Measurements from ENCODE around the gene WTAP. TPM values are rescaled to one million over a fixed set of nuclear protein-coding genes. Genes with fewer than 3 reads are reported as not detected.

Gene WTAP
- total RNA-seq, 1 donor from 2014 or later: 108 TPM

DNA sequence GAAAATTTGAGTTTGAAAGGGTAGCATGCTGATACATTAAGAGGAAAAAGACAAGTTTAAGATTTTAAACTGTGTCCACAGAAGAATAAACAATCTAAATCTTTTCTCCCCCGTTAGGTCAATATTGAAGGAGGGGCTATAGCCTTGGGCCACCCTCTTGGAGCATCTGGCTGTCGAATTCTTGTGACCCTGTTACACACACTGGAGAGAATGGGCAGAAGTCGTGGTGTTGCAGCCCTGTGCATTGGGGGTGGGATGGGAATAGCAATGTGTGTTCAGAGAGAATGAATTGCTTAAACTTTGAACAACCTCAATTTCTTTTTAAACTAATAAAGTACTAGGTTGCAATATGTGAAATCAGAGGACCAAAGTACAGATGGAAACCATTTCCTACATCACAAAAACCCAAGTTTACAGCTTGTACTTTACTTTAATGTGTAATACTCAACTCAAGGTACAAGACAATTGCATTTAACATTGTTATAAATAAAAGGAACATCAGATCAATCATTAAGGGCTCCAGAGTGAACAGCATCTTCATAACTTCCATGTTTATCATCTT is 51.3 kb downstream of the WTAP start:
- no peak for DNase-seq (ENCODE audit: extremely low spot score, unreplicated experiment)
- H3K27ac Mint-ChIP-seq: no peak overlapping the region
- H3K9me3 Mint-ChIP-seq: no peaks in the 10 kb centered on the region
- H3K27me3 Mint-ChIP-seq: no peaks in the 10 kb centered on the region
- H3K36me3 Mint-ChIP-seq: peaks cover 41% of the 10 kb centered on the region
- H3K4me1 Mint-ChIP-seq (ENCODE audit: unreplicated experiment): no peaks in the 10 kb centered on the region
- TF ChIP-seq, protein P1, sequence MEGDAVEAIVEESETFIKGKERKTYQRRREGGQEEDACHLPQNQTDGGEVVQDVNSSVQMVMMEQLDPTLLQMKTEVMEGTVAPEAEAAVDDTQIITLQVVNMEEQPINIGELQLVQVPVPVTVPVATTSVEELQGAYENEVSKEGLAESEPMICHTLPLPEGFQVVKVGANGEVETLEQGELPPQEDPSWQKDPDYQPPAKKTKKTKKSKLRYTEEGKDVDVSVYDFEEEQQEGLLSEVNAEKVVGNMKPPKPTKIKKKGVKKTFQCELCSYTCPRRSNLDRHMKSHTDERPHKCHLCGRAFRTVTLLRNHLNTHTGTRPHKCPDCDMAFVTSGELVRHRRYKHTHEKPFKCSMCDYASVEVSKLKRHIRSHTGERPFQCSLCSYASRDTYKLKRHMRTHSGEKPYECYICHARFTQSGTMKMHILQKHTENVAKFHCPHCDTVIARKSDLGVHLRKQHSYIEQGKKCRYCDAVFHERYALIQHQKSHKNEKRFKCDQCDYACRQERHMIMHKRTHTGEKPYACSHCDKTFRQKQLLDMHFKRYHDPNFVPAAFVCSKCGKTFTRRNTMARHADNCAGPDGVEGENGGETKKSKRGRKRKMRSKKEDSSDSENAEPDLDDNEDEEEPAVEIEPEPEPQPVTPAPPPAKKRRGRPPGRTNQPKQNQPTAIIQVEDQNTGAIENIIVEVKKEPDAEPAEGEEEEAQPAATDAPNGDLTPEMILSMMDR (conservative IDR thresholded peaks at IDR 0.05): no peak
- no peak overlapping the region for H3K4me3 Mint-ChIP-seq

DNA sequence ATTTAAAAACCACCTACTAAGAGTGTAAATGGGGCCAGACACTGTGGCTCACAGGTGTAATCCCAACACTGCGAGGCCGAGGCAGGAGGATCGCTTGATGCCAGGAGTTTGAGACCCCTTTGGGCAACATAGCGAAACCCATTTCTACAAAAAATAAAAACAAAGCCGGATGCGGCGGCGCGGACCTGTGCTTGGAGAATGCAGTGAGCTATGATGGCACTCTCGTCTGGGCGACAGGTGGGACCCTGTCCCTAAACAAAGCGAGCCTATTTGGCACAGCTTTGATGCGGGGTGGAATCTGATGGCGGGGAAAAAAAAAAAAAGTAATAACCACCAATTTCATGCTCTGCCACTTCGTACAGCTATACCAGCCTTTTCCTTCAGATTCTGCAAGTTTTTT is 61.0 kb downstream of the WTAP start:
- Mint-ChIP-seq H3K27me3 (no peaks in the 10 kb centered on the region), H3K4me1 (ENCODE audit: unreplicated experiment) (peaks cover 26% of the 10 kb centered on the region), H3K9me3 (no peaks in the 10 kb centered on the region), H3K27ac (peak overlapping the region; percentile 84), H3K36me3 (peaks cover 29% of the 10 kb centered on the region), H3K4me3 (peak overlapping the region; percentile 100)
- DNase-seq (ENCODE audit: extremely low spot score, unreplicated experiment): no peak
- TF ChIP-seq, protein P1 (conservative IDR thresholded peaks at IDR 0.05): no peak

DNA sequence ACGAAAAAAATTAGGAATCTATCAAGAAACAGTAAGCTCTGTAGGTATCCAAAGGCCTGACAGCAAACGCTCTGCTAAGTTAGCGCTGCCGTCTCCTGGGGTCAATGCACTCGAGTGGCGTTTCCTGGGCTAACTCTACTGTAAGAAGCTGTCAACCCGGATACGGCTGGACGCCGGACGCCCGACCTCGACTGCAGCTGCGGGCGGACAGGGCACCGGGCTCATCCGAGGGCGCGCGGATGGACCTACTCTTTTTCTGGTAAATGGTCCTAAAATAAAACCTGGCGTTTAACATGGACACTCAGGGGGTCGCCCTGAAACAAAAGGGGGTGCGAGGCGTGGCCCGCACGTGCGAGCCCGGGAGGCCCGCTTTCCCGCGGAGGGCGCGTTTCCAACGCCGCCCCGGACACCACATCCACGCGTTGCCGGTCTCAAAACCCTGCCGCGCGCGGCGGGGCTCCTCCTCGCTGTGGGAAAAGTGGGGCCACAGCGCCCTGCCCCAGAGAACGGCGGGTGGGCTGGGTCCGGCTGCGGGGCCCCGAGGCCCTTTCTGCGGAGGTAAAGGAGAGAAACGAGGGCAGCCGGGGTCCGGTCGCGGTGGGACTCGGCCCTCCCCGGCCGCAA is 61.6 kb downstream of the WTAP start:
- Mint-ChIP-seq H3K9me3 (no peaks in the 10 kb centered on the region), H3K4me3 (peak overlapping the region; percentile 100), H3K27ac (peak overlapping the region; percentile 100), H3K4me1 (ENCODE audit: unreplicated experiment) (peaks cover 26% of the 10 kb centered on the region), H3K27me3 (no peaks in the 10 kb centered on the region), H3K36me3 (peaks cover 29% of the 10 kb centered on the region)
- TF ChIP-seq, protein P1 (conservative IDR thresholded peaks at IDR 0.05): no peak
- no peak for DNase-seq (ENCODE audit: extremely low spot score, unreplicated experiment)

DNA sequence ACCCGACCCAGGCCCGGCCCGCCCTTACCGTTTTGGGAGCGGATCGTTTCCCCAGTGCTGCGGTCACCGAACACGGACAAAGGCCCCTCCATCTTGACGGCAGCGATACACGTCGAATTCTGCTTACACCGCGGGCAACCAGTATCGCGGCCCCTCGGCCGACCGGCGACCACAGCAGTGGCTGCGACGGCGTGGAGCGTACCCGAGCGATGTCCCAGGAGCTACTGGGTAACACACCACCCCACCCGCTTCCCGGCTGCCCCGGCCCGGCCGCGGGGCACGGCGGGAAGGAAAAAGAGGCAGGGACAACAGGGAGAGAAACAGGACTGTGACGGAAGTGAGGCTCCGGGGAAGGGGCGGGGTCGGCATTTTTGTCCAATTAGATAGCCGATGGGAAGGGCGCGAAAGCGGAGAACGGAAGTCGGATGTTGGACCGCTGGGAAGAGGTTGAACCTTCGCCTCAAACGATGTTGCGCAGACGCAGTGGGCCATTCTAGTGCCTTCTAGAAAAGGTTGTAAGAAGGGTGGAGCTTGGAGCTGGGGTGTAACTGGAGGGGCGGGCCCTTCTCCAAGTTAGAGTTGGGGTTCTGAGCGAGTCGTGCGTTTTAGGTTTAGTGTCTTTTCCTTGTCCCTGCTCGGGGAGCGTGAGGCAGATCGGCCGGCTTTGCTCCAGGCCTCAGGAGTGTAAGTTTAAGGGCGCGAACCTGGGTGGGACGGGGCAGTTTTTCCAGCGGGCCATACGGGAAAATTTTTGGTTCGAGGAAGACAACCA is 62.3 kb downstream of the WTAP start, which contains the start of gene TCP1:
TSS of gene TCP1 (minus strand) at position 226 of the 772 bp plus-strand sequence. CDS start at position 92, 134 bp downstream.
- peaks cover 26% of the 10 kb centered on the region for H3K4me1 Mint-ChIP-seq (ENCODE audit: unreplicated experiment)
- peak within 1 kb of the TSS; percentile 100 for H3K27ac Mint-ChIP-seq
- no peaks in the 10 kb centered on the region for H3K27me3 Mint-ChIP-seq
- peaks cover 28% of the 10 kb centered on the region for H3K36me3 Mint-ChIP-seq
- TF ChIP-seq, protein P1 (conservative IDR thresholded peaks at IDR 0.05): no peak
- peak; percentile 98 for DNase-seq (ENCODE audit: extremely low spot score, unreplicated experiment)
- H3K4me3 Mint-ChIP-seq: peak within 1 kb of the TSS; percentile 100
- no peaks in the 10 kb centered on the region for H3K9me3 Mint-ChIP-seq

DNA sequence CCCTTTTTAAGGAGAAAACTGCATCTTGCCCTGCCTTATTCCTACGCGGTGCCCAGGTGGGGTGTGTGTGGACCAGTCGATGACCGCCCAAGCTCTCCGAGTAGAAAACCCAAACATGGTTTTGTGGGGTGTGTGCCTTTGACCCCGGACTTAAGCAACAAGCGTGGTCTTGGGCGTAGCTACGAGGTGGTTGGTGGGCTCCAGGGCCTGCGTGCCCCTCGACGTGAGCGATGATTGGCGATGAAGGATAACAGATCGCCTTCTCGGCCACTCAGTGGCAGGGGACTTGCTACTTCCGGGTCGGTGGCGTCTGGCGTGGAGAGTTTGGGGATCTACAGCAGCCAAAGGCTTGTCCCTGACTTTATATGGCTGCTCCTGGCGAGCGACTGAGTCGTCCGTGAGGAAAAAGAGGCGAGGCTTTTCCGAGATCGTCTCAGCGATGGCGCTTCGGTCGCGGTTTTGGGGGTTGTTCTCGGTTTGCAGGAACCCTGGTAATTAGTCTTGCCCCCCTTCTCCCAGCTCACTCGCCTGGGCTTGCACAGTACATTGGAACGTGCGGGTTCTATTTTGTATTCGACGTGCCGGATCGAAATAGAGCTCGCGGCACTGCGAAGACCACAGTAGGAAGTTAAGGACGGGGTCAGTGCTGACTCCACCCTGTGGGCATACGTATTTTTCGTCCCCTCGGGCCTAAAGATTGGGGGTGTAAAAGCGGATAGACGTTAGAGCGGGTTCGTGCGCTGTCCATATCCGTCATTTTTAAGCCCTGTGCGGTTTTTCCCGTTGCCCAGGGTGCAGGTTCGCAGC is 63.0 kb downstream of the WTAP start, which contains the start of gene MRPL18:
TSS of gene MRPL18 (plus strand) at position 319 of the 807 bp plus-strand sequence. CDS start at position 440, 121 bp downstream.
- peak within 1 kb of the TSS; percentile 100 for H3K27ac Mint-ChIP-seq
- peak; percentile 85 for DNase-seq (ENCODE audit: extremely low spot score, unreplicated experiment)
- H3K4me1 Mint-ChIP-seq (ENCODE audit: unreplicated experiment): peaks cover 26% of the 10 kb centered on the region
- H3K9me3 Mint-ChIP-seq: no peaks in the 10 kb centered on the region
- H3K4me3 Mint-ChIP-seq: peak within 1 kb of the TSS; percentile 100
- H3K27me3 Mint-ChIP-seq: no peaks in the 10 kb centered on the region
- H3K36me3 Mint-ChIP-seq: peaks cover 23% of the 10 kb centered on the region
- TF ChIP-seq, protein P1 (conservative IDR thresholded peaks at IDR 0.05): no peak
